HCT116 (cell line): ENCODE measurements around the gene PMEPA1. TPM values are rescaled to one million over a fixed set of nuclear protein-coding genes. Genes with fewer than 3 reads are reported as not detected.

Experiments
- ATAC-seq: fragments of 200-7000 bp; cut with Tn5 transposase; 2 replicates; pipeline ENCODE4 v1.9.1; 2020; ENCODE audit warnings: mild to moderate bottlenecking, moderate library complexity
- BruUV-seq: library from RNA; stranded (reverse); fragments of 400-500 nt; replicated peaks from 2 replicates; lab custom pipeline; 2021; lab: Mats Ljungman, UMichigan
- CTCF ChIA-PET: fragments of 300-600 bp; sonication (Branson Sonifier 250); formaldehyde crosslinking; loops from one replicate; lab custom pipeline; 2021; ENCODE audit warnings: antibody characterized with exemption; lab: Charles Lee
- POLR2A ChIA-PET: fragments of 300-600, 350-600 bp; sonication (Branson Sonifier 250); formaldehyde crosslinking; loops from one replicate; lab custom pipeline; 2021; ENCODE audit warnings: antibody characterized with exemption; lab: Charles Lee
- RAD21 ChIA-PET, 2 experiments: fragments of 300-600 bp; sonication (Branson Sonifier 250); formaldehyde crosslinking; loops; one replicate each; lab custom pipeline; 2023; ENCODE audit warnings: low total read pairs in 2 of 2; ENCODE audit not compliant: uncharacterized antibody in 2 of 2, unreplicated experiment in 2 of 2, low non-redundant PET in 1 of 2; lab: Charles Lee
- DNase-seq: peaks from one replicate; pipeline ENCODE4 v3.0.0-alpha.2; 2010; ENCODE audit warnings: low read depth, low spot score
- H2AFZ ChIP-seq: fragments of 200-600 bp; shearing (Covaris generic), sonication (generic); 2 replicates; pipeline ENCODE4 v1.6.1; 2017; ENCODE audit warnings: low read depth, mixed run types, mixed read lengths, antibody characterized with exemption, low read length; ENCODE audit not compliant: poor library complexity, severe bottlenecking
- H3K27ac ChIP-seq: 2 replicates; pipeline ENCODE4 v1.5.1; 2012; ENCODE audit warnings: low read depth, low read length
- H3K27me3 ChIP-seq: fragments of 200-600 bp; sonication (generic); 2 replicates; pipeline ENCODE4 v1.6.1; 2016; ENCODE audit warnings: mixed run types, low read length, mixed read lengths; ENCODE audit not compliant: insufficient read depth
- H3K36me3 ChIP-seq, 2 experiments: fragments of 200-500 bp in 1 of 2; fragments of 200-600 bp in 1 of 2; sonication (Bioruptor generic) in 1 of 2; sonication (generic) in 1 of 2; 2 replicates each; pipeline versions ENCODE4 v1.5.1 to v1.6.1; 2014 to 2016; ENCODE audit warnings: low read length in 2 of 2, inconsistent platforms in 1 of 2, mixed read lengths in 1 of 2, mixed run types in 1 of 2; ENCODE audit not compliant: insufficient read depth in 2 of 2, control insufficient read depth in 1 of 2
- H3K4me1 ChIP-seq, 2 experiments: fragments of 200-600 bp in 1 of 2; sonication (generic) in 1 of 2; 2 replicates each; pipeline versions ENCODE4 v1.5.1 to v1.6.1; 2012 to 2017; ENCODE audit warnings: low read length in 2 of 2, inconsistent platforms in 1 of 2, mild to moderate bottlenecking in 1 of 2, mixed read lengths in 1 of 2, mixed run types in 1 of 2, moderate library complexity in 1 of 2; ENCODE audit not compliant: insufficient read depth in 2 of 2, control insufficient read depth in 1 of 2
- H3K4me2 ChIP-seq: fragments of 200-600 bp; sonication (generic); 2 replicates; pipeline ENCODE4 v1.6.1; 2017; ENCODE audit warnings: mixed run types, low read length, mixed read lengths
- H3K4me3 ChIP-seq, 2 experiments: fragments of 200-600 bp in 1 of 2; sonication (generic) in 1 of 2; replicated peaks in 1 of 2; 2 replicates each; pipeline ENCODE4 v1.5.1; 2011 to 2016; ENCODE audit warnings: low read length in 2 of 2, control low read depth in 1 of 2, low read depth in 1 of 2, mild to moderate bottlenecking in 1 of 2, mixed read lengths in 1 of 2, mixed run types in 1 of 2
- H3K79me2 ChIP-seq: fragments of 200-600 bp; sonication (generic); 2 replicates; pipeline ENCODE4 v1.6.1; 2017; ENCODE audit warnings: mild to moderate bottlenecking, mixed run types, low read length, moderate library complexity, mixed read lengths; ENCODE audit not compliant: insufficient read depth
- H3K9ac ChIP-seq: fragments of 200-600 bp; sonication (generic); 2 replicates; pipeline ENCODE4 v1.6.1; 2016; ENCODE audit warnings: low read length, mixed read lengths
- H3K9me2 ChIP-seq: fragments of 200-600 bp; sonication (generic), shearing (Covaris generic); 2 replicates; pipeline ENCODE4 v1.6.1; 2017; ENCODE audit warnings: mixed run types, mild to moderate bottlenecking, moderate library complexity; ENCODE audit not compliant: insufficient read depth
- H3K9me3 ChIP-seq, 2 experiments: fragments of 200-500 bp in 1 of 2; fragments of 200-600 bp in 1 of 2; sonication (Bioruptor generic) in 1 of 2; sonication (generic) in 1 of 2; 2 replicates each; pipeline ENCODE4 v1.6.1; 2014 to 2017; ENCODE audit warnings: low read length in 2 of 2, mixed read lengths in 2 of 2, inconsistent platforms in 1 of 2, low read depth in 1 of 2, mild to moderate bottlenecking in 1 of 2, mixed run types in 1 of 2, moderate library complexity in 1 of 2; ENCODE audit not compliant: control insufficient read depth in 1 of 2, insufficient read depth in 1 of 2
- H4K20me1 ChIP-seq: fragments of 200-600 bp; sonication (generic), shearing (Covaris generic); 2 replicates; pipeline ENCODE4 v1.6.1; 2017; ENCODE audit warnings: mixed run types, mild to moderate bottlenecking, moderate library complexity; ENCODE audit not compliant: insufficient read depth
- CEBPB ChIP-seq: IDR thresholded peaks from 2 replicates; pipeline ENCODE4 v1.6.1; 2012; ENCODE audit warnings: low read depth
- EGR1 ChIP-seq: IDR thresholded peaks from 2 replicates; pipeline ENCODE4 v1.6.1; 2012; ENCODE audit warnings: low read depth
- ELF1 ChIP-seq: IDR thresholded peaks from 2 replicates; pipeline ENCODE4 v1.6.1; 2012; ENCODE audit warnings: low read depth, borderline replicate concordance
- EZH2 ChIP-seq: fragments of 200-600 bp; sonication (generic); IDR thresholded peaks from 2 replicates; pipeline ENCODE4 v1.6.1; 2017; ENCODE audit warnings: antibody characterized with exemption, mixed run types
- FOSL1 ChIP-seq: IDR thresholded peaks from 2 replicates; pipeline ENCODE4 v1.6.1; 2012; ENCODE audit warnings: low read depth
- JUND ChIP-seq: IDR thresholded peaks from 2 replicates; pipeline ENCODE4 v1.6.1; 2012
- POLR2A ChIP-seq: IDR thresholded peaks from 2 replicates; pipeline ENCODE4 v1.7.0; 2011; ENCODE audit warnings: borderline replicate concordance; ENCODE audit not compliant: insufficient read depth, insufficient read length; ENCODE audit errors: extremely low read depth
- POLR2AphosphoS5 ChIP-seq: IDR thresholded peaks from 2 replicates; pipeline ENCODE4 v1.6.1; 2011; ENCODE audit warnings: mild to moderate bottlenecking, low read depth, low read length, moderate library complexity
- RAD21 ChIP-seq: IDR thresholded peaks from 2 replicates; pipeline ENCODE4 v1.6.1; 2012; ENCODE audit warnings: low read depth, mild to moderate bottlenecking
- SIN3A ChIP-seq: IDR thresholded peaks from 2 replicates; pipeline ENCODE4 v1.6.1; 2012; ENCODE audit warnings: low read depth
- TCF7L2 ChIP-seq: IDR thresholded peaks from 2 replicates; pipeline ENCODE4 v1.7.0; 2011; ENCODE audit warnings: borderline replicate concordance, inconsistent platforms; ENCODE audit not compliant: insufficient read depth, insufficient read length; ENCODE audit errors: extremely low read depth
- YY1 ChIP-seq: IDR thresholded peaks from 2 replicates; pipeline ENCODE4 v1.6.1; 2011; ENCODE audit warnings: low read length, low read depth, moderate library complexity, mild to moderate bottlenecking; ENCODE audit not compliant: insufficient replicate concordance; ENCODE audit errors: extremely low read depth
- ZFX ChIP-seq: fragments of 450-650 bp; IDR thresholded peaks from 2 replicates; pipeline ENCODE4 v1.6.1; 2017
- ZNF274 ChIP-seq: fragments of 200-500 bp; sonication (Bioruptor generic); IDR thresholded peaks from 2 replicates; pipeline ENCODE4 v1.6.1; 2014; ENCODE audit warnings: mild to moderate bottlenecking, low read depth, low read length, inconsistent platforms
- intact Hi-C: fragments of 100-400 bp; cut with micrococcal nuclease; formaldehyde crosslinking; loops from 2 replicates; pipeline ENCODE4 v1.10.0; 2022
- total RNA-seq: library from RNA; stranded (reverse); gene quantifications from one replicate; pipeline ENCODE4 v1.2.1, GENCODE V29; 2021; ENCODE audit not compliant: unreplicated experiment
- TF ChIP-seq, protein P1 (sequence below), 3 experiments: fragments of 200-600 bp in 1 of 3; sonication (generic) in 1 of 3; IDR thresholded peaks in 2 of 3; conservative IDR thresholded peaks in 1 of 3; 2 replicates each; pipeline ENCODE4 v1.5.1; 2012 to 2017; ENCODE audit warnings: low read depth in 2 of 3, low read length in 2 of 3, antibody characterized with exemption in 1 of 3, borderline replicate concordance in 1 of 3, control low read depth in 1 of 3, mild to moderate bottlenecking in 1 of 3, mixed read lengths in 1 of 3, mixed run types in 1 of 3, moderate library complexity in 1 of 3; ENCODE audit not compliant: insufficient read depth in 1 of 3
- TF ChIP-seq, protein P2 (sequence below): IDR thresholded peaks from 2 replicates; pipeline ENCODE4 v1.6.1; 2012
- TF ChIP-seq, protein P3 (sequence below): IDR thresholded peaks from 2 replicates; pipeline ENCODE4 v1.6.1; 2012
- TF ChIP-seq, protein P4 (sequence below): IDR thresholded peaks from 2 replicates; pipeline ENCODE4 v1.6.1; 2011; ENCODE audit warnings: mild to moderate bottlenecking, low read length, moderate library complexity; ENCODE audit not compliant: insufficient replicate concordance; ENCODE audit errors: extremely low read depth

PMEPA1 gene
- total RNA-seq, 1 experiment from 2014 or later = 0.64 TPM

DNA sequence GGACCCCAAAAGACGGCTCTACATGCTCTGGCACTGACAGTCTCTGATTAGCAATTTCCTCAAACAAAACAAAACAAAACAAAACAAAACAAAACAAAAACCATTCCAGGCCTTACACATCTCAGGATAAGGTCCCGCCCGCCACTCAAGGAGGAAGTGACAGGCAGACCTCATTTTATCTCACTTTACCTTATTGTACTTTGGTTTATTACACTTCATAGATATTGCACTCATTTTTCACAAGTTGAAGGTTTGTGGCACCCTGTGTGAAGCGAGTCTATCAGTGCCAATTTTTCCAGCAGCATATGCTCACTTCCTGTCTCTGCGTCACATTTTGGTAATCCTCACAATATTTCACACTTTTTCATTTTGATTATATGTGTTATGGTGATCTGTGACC is 104.8 kb downstream of the PMEPA1 start (continued):
- TF ChIP-seq, protein P1, sequence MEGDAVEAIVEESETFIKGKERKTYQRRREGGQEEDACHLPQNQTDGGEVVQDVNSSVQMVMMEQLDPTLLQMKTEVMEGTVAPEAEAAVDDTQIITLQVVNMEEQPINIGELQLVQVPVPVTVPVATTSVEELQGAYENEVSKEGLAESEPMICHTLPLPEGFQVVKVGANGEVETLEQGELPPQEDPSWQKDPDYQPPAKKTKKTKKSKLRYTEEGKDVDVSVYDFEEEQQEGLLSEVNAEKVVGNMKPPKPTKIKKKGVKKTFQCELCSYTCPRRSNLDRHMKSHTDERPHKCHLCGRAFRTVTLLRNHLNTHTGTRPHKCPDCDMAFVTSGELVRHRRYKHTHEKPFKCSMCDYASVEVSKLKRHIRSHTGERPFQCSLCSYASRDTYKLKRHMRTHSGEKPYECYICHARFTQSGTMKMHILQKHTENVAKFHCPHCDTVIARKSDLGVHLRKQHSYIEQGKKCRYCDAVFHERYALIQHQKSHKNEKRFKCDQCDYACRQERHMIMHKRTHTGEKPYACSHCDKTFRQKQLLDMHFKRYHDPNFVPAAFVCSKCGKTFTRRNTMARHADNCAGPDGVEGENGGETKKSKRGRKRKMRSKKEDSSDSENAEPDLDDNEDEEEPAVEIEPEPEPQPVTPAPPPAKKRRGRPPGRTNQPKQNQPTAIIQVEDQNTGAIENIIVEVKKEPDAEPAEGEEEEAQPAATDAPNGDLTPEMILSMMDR (IDR thresholded peaks at IDR 0.05 in 2 of 3, conservative IDR thresholded peaks at IDR 0.05 in 1 of 3; ENCODE audit: borderline replicate concordance in 1 of 3, insufficient read depth in 1 of 3, low read depth in 2 of 3, low read length in 2 of 3) = no peak
- TF ChIP-seq, protein P2, sequence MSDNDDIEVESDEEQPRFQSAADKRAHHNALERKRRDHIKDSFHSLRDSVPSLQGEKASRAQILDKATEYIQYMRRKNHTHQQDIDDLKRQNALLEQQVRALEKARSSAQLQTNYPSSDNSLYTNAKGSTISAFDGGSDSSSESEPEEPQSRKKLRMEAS = no peak
- TF ChIP-seq, protein P3, sequence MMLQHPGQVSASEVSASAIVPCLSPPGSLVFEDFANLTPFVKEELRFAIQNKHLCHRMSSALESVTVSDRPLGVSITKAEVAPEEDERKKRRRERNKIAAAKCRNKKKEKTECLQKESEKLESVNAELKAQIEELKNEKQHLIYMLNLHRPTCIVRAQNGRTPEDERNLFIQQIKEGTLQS = no peak
- TF ChIP-seq CEBPB = no peak

DNA sequence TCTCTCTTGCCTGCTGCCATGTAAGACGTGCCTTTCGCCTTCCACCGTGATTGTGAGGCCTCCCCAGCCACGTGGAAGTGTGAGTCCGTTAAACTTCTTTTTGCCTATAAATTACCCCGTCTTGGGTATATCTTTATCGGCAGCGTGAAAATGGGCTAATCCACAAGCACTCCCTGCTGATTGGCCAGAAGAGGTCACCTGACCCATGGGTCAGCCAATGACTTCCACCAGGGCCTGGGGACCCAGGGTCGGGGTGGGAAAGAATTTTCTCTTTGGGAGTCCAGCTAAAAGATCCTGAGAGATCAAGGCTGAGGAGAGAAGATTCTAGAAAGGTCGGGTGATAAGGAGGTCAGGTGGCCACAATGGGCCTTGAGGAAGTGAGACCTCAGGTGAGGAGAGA is 106.7 kb downstream of the PMEPA1 start:
- DNase-seq = no peak
- Histone ChIP-seq H3K79me2 (no peaks in the 10 kb centered on the region), H3K9me3 (no peaks in the 10 kb centered on the region), H3K4me3 (no peak overlapping the region), H3K9ac (no peak overlapping the region), H4K20me1 (no peaks in the 10 kb centered on the region), H3K4me1 (no peaks in the 10 kb centered on the region), H2AFZ (no peak overlapping the region), H3K36me3 (no peaks in the 10 kb centered on the region), H3K9me2 (no peaks in the 10 kb centered on the region), H3K27me3 (peaks cover 7% of the 10 kb centered on the region; the same call in 1 of the 2 replicates), H3K4me2 (no peak overlapping the region), H3K27ac (no peak overlapping the region)
- intact Hi-C loops = no loop called here
- CTCF ChIA-PET = no interaction called here
- ATAC-seq = no peak
- RAD21 ChIA-PET = no interaction called here
- POLR2A ChIA-PET = no interaction called here
- BruUV-seq = no TSS peak
- no peak for TF ChIP-seq ZNF274
- TF ChIP-seq CEBPB = no peak
- TF ChIP-seq, protein P4, sequence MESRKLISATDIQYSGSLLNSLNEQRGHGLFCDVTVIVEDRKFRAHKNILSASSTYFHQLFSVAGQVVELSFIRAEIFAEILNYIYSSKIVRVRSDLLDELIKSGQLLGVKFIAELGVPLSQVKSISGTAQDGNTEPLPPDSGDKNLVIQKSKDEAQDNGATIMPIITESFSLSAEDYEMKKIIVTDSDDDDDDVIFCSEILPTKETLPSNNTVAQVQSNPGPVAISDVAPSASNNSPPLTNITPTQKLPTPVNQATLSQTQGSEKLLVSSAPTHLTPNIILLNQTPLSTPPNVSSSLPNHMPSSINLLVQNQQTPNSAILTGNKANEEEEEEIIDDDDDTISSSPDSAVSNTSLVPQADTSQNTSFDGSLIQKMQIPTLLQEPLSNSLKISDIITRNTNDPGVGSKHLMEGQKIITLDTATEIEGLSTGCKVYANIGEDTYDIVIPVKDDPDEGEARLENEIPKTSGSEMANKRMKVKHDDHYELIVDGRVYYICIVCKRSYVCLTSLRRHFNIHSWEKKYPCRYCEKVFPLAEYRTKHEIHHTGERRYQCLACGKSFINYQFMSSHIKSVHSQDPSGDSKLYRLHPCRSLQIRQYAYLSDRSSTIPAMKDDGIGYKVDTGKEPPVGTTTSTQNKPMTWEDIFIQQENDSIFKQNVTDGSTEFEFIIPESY = no peak
- TF ChIP-seq EZH2 = no peak
- no peak for TF ChIP-seq ELF1
- no peak for TF ChIP-seq FOSL1
- no peak for TF ChIP-seq SIN3A
- no peak for TF ChIP-seq TCF7L2
- TF ChIP-seq EGR1 = no peak
- no peak for TF ChIP-seq RAD21
- TF ChIP-seq, protein P2 = no peak
- TF ChIP-seq POLR2AphosphoS5 = no peak
- no peak for TF ChIP-seq POLR2A
- no peak for TF ChIP-seq JUND
- TF ChIP-seq YY1 = no peak
- TF ChIP-seq, protein P1 (IDR thresholded peaks at IDR 0.05 in 2 of 3, conservative IDR thresholded peaks at IDR 0.05 in 1 of 3; ENCODE audit: borderline replicate concordance in 1 of 3, insufficient read depth in 1 of 3, low read depth in 2 of 3, low read length in 2 of 3) = no peak
- no peak for TF ChIP-seq ZFX
- TF ChIP-seq, protein P3 = no peak
